Tibial nerve (tissue), 4 donors: ENCODE data around the gene MBOAT2. TPM values are rescaled to one million over a fixed set of nuclear protein-coding genes. Genes with fewer than 3 reads are reported as not detected.

ENCODE experiments used
- DNase-seq, 2 donors: peaks; one replicate each; pipeline ENCODE4 v3.0.0-alpha.2; 2019; ENCODE audit warnings: low spot score in 2 of 2
- H3K27ac ChIP-seq, 4 donors: fragments of 200-600 bp; sonication (generic) in 3 of 4; one replicate each; pipeline ENCODE4 v1.5.1; 2017 to 2019; ENCODE audit warnings: mild to moderate bottlenecking in 1 of 4
- H3K27me3 ChIP-seq, 2 donors: fragments of 200-600 bp; sonication (generic) in 1 of 2; one replicate each; pipeline versions ENCODE4 v1.5.1 to v1.6.0; 2017 to 2019
- H3K36me3 ChIP-seq, 3 donors: fragments of 200-600 bp; sonication (generic); one replicate each; pipeline ENCODE4 v1.5.1; 2018 to 2019
- H3K4me1 ChIP-seq, 4 donors: fragments of 200-600 bp; sonication (generic) in 3 of 4; one replicate each; pipeline ENCODE4 v1.5.1; 2017 to 2019
- H3K4me3 ChIP-seq, 4 donors: fragments of 200-600 bp; sonication (generic) in 3 of 4; one replicate each; pipeline ENCODE4 v1.5.1; 2017 to 2019; ENCODE audit warnings: mild to moderate bottlenecking in 1 of 4, moderate library complexity in 1 of 4
- H3K9me3 ChIP-seq, 4 donors: fragments of 200-600 bp; sonication (generic) in 3 of 4; one replicate each; pipeline ENCODE4 v1.5.1; 2017 to 2019
- EP300 ChIP-seq, 2 donors: sonication (generic); formaldehyde crosslinking; IDR thresholded peaks; one replicate each; pipeline ENCODE4 v1.6.1; 2017; ENCODE audit warnings: antibody characterized with exemption in 2 of 2, mild to moderate bottlenecking in 1 of 2
- POLR2A ChIP-seq, 2 donors: fragments of 450-650 bp; IDR thresholded peaks; one replicate each; pipeline ENCODE4 v1.6.1; 2017; ENCODE audit warnings: antibody characterized with exemption in 2 of 2, mild to moderate bottlenecking in 2 of 2, moderate library complexity in 2 of 2
- WGBS, 2 donors: methylation state at CpG; one replicate each; pipeline ENCODE4 v1.1.5; 2018; 5-methylcytosine and 5-hydroxymethylcytosine counted together
- total RNA-seq, 4 donors: library from RNA; depleted of rRNA; stranded (reverse); fragments of >200 nt; gene quantifications; one replicate each; pipeline ENCODE4 v1.1.0, GENCODE V29; 2016
- TF ChIP-seq, protein P1 (sequence below), 5 experiments: fragments of 200-600 bp in 3 of 5; fragments of 450-650 bp in 2 of 5; sonication (generic) in 3 of 5; IDR thresholded peaks; one replicate each; pipeline ENCODE4 v1.5.1; 2016 to 2019; ENCODE audit warnings: antibody characterized with exemption in 5 of 5, mild to moderate bottlenecking in 3 of 5, moderate library complexity in 2 of 5

MBOAT2 gene
- total RNA-seq, 4 donors from 2014 or later: 23.7 to 56.2 (median 45.5) TPM

DNA sequence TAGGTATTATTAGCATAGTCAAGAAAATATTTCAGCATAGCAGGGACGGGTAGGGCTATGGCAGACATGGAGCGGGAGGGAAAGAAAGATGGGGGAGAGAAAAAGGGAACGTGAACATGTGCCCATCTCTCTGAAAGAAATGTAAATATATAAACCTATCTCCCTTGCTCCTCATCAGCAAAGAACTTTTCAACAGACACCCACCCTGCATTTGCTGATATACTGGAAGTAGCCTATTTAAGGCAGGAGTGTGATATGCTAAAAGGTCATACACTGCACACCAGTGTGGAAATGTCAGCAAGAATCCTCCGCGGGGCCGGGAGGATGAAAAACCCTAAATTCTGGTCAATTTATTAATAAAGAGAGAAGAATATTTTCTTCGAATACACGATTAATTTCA lies 1.7 kb downstream of the MBOAT2 start:
- no peaks in the 10 kb centered on the region for H3K36me3 ChIP-seq
- no peaks in the 10 kb centered on the region for H3K27me3 ChIP-seq
- peak overlapping the region in 1 of 4 donors; percentile 94 for H3K27ac ChIP-seq
- no peaks in the 10 kb centered on the region for H3K9me3 ChIP-seq
- H3K4me1 ChIP-seq: peaks cover 0 to 21% (median 4%) of the 10 kb centered on the region in 4 donors
- H3K4me3 ChIP-seq: peak overlapping the region in 2 of 4 donors; percentile 69 to 73
- no peak for DNase-seq
- no peak for TF ChIP-seq POLR2A (IDR thresholded peaks at IDR 0.05)
- TF ChIP-seq, protein P1, sequence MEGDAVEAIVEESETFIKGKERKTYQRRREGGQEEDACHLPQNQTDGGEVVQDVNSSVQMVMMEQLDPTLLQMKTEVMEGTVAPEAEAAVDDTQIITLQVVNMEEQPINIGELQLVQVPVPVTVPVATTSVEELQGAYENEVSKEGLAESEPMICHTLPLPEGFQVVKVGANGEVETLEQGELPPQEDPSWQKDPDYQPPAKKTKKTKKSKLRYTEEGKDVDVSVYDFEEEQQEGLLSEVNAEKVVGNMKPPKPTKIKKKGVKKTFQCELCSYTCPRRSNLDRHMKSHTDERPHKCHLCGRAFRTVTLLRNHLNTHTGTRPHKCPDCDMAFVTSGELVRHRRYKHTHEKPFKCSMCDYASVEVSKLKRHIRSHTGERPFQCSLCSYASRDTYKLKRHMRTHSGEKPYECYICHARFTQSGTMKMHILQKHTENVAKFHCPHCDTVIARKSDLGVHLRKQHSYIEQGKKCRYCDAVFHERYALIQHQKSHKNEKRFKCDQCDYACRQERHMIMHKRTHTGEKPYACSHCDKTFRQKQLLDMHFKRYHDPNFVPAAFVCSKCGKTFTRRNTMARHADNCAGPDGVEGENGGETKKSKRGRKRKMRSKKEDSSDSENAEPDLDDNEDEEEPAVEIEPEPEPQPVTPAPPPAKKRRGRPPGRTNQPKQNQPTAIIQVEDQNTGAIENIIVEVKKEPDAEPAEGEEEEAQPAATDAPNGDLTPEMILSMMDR (IDR thresholded peaks at IDR 0.05): no peak
- TF ChIP-seq EP300 (IDR thresholded peaks at IDR 0.05): no peak
- WGBS, 2 donors: 61 to 65% methylated on average over 8 of the region's 8 CpGs

DNA sequence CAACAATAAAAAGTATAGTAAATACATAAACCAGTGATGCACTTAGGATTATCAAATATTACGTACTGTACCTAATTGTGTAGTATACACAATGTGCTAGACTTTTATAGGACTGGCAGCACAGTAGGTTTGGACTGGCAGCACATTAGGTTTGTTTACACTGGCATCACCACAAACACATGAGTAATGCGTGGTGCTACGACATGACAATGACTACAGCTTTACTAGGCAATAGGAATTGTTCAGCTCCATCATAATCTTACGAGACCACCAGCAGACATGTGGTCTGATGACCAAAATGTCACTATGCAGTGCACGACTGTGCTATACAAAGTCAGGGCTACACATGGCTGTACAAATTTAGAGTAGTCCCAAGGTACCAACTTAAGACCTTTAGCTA lies 2.3 kb downstream of the MBOAT2 start:
- H3K4me1 ChIP-seq: peaks cover 0 to 26% (median 4%) of the 10 kb centered on the region in 4 donors
- DNase-seq: no peak
- H3K4me3 ChIP-seq: no peak overlapping the region
- peak overlapping the region in 2 of 4 donors; percentile 37 to 94 for H3K27ac ChIP-seq
- no peaks in the 10 kb centered on the region for H3K9me3 ChIP-seq
- no peaks in the 10 kb centered on the region for H3K36me3 ChIP-seq
- WGBS, 2 donors: 57 to 65% methylated on average over 5 of the region's 5 CpGs
- no peak for TF ChIP-seq POLR2A (IDR thresholded peaks at IDR 0.05)
- TF ChIP-seq, protein P1 (IDR thresholded peaks at IDR 0.05): no peak
- no peak for TF ChIP-seq EP300 (IDR thresholded peaks at IDR 0.05)
- no peaks in the 10 kb centered on the region for H3K27me3 ChIP-seq

DNA sequence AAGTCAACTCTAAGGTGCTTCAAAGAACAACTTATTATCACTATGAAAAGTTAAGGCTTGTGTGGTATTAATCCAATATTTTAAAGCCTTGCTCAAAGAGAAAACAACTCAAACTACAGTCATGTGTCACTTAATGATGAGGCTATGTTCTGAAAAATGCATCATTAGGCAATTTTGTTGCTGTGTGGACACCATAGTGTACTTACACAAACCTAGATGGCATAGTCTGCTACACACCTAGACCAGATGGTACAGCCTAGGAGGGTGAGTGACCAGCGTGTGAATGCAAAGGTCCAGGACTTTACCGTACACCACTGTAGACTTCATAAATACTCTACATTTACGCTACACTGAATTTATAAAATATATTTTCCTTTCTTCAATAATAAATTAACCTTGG lies 3.0 kb downstream of the MBOAT2 start:
- Histone ChIP-seq H3K4me3 (no peak overlapping the region), H3K27ac (no peak overlapping the region), H3K27me3 (no peaks in the 10 kb centered on the region), H3K4me1 (peaks cover 0 to 27% (median 4%) of the 10 kb centered on the region in 4 donors), H3K36me3 (no peaks in the 10 kb centered on the region), H3K9me3 (no peaks in the 10 kb centered on the region)
- WGBS, 2 donors: 98% methylated on average over 3 of the region's 3 CpGs
- TF ChIP-seq POLR2A (IDR thresholded peaks at IDR 0.05) (no peak), EP300 (IDR thresholded peaks at IDR 0.05) (no peak)
- TF ChIP-seq, protein P1 (IDR thresholded peaks at IDR 0.05): no peak
- DNase-seq: no peak

DNA sequence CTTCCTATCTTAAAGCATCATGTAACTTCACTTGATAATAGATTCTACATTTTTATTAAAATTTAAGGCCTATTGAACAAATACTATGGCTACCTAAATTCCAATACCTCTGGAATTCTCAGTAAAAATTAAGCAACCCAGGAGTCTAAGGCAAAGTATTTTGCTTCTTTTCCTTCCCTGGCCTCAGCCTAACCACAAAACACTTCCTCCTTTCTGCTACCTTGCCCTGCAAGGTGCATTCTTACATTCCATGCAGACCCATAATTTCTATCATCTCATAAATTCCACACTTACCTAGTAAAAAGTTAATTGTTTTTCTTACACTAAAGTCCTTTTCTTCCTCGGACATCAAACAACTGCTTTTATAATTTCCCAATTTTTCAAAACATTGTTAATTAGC lies 3.7 kb downstream of the MBOAT2 start:
- H3K4me1 ChIP-seq: peaks cover 0 to 27% (median 4%) of the 10 kb centered on the region in 4 donors
- DNase-seq: no peak
- H3K27me3 ChIP-seq: no peaks in the 10 kb centered on the region
- no peak overlapping the region for H3K4me3 ChIP-seq
- 80 to 93% methylated on average over 1 of the region's 1 CpG for WGBS, 2 donors
- H3K27ac ChIP-seq: no peak overlapping the region
- no peaks in the 10 kb centered on the region for H3K9me3 ChIP-seq
- H3K36me3 ChIP-seq: no peaks in the 10 kb centered on the region
- TF ChIP-seq, protein P1 (IDR thresholded peaks at IDR 0.05): no peak
- TF ChIP-seq EP300 (IDR thresholded peaks at IDR 0.05) (no peak), POLR2A (IDR thresholded peaks at IDR 0.05) (no peak)

DNA sequence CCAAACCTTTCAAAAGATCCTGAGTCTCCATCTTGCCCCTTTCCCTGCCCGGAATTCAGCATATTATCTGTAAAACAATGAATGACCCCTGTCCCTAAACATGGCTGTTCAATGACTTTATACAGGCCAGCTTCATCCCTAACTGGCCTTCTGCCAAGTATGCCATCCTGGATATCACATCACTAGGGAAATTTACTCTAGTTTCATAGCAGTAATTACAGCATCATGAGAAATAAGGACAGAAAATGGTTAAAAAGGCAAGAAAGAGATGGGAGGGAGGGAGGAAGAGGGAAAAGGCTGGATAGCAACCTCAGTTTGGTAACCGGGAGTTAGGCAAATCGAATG lies 4.4 kb downstream of the MBOAT2 start:
- Histone ChIP-seq H3K36me3 (no peaks in the 10 kb centered on the region), H3K4me1 (peaks cover 0 to 21% (median 2%) of the 10 kb centered on the region in 4 donors), H3K27me3 (no peaks in the 10 kb centered on the region), H3K9me3 (no peaks in the 10 kb centered on the region), H3K27ac (no peak overlapping the region), H3K4me3 (no peak overlapping the region)
- TF ChIP-seq POLR2A (IDR thresholded peaks at IDR 0.05) (no peak), EP300 (IDR thresholded peaks at IDR 0.05) (no peak)
- TF ChIP-seq, protein P1 (IDR thresholded peaks at IDR 0.05): no peak
- no peak for DNase-seq
- WGBS, 2 donors: 49 to 57% methylated on average over 3 of the region's 3 CpGs
